ENCODE results near the gene FAM53B. TPM values are rescaled to one million over a fixed set of nuclear protein-coding genes. Genes with fewer than 3 reads are reported as not detected.
A peak's percentile ranks its signal among the peaks of the same experiment; 100 is the strongest.
"Not testable (repeated sequence)": the region's sequence is repeated elsewhere in the genome, so short reads cannot be mapped to it uniquely, and the experiment has no call there.

FAM53B gene
- total RNA-seq (10 to 100 TPM in 4 of 5 donors, 1 to 10 TPM in 1; 9.4 to 46.9 (median 19.3) TPM), polyA plus RNA-seq (1 to 10 TPM; 5.7 to 9.3 (median 8.2) TPM)
- long read RNA-seq, donor 1, result 0 reads
- long read RNA-seq, donor 2, result 0 reads
- long read RNA-seq, donor 3, result 0 reads
- long read RNA-seq, donor 4, result 0 reads
- long read RNA-seq, donor 5, result 0 reads
- long read RNA-seq, donor 6, full-length matches to known transcripts, result 1 of 1 reads
- long read RNA-seq, donor 6, partial matches to known transcripts, result 0 of 1 reads
- long read RNA-seq, donor 6, other reads (novel, unspliced or antisense), result 0 of 1 reads
- long read RNA-seq, donor 7, result 0 reads
- long read RNA-seq, donor 8, result 0 reads
- long read RNA-seq, donor 9, result 0 reads
- long read RNA-seq, donor 10, result 0 reads

DNA sequence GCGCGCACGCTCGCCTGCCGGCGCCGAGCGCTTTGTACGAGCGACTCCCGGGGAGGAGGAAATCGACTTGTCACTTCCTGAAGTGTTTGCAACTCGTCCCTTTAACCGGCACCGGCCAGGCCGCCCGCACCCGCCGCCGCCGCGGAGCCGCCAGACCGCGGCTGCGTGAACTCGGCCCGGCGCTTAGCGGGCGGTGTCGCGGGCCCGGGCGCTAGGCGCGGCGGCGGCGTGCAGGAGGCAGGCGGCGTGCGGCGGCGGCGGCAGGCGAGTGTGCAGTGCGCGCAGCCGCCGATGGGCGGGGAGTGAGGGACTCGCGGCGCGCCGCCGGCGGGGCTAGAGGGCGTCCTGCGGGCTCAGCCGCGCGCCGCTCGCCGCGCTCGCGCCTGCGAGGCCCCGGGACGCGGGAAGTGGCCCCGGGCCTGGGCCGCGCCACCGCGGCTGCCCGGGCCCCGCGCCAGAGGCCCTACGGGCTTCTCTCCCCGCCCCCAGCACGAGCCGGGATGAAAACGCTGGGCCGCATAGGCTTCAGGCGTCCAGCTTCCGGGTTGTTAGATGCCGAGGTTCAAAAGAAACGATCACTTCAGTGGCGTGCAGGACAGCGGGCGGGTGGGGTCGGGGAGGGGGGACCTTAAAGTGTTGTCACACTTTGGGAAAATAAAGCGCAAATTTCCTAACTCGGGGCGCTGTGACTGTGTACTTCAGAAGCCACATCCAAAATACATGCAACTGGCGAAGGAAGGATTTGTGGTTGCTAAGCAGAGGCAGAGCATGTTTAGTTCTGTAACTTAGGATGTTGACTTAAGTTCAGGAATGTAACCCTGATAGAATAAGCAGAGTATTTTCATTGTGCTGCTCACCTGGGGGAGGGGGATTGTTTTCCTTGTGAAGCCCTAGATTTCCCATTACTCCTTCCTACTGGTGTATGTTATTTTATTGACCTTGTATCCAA is at the start of gene FAM53B:
FAM53B (minus strand) TSS at position 277 of the 949 bp plus-strand sequence. CDS start 37,665 bp downstream, outside the sequence.
- TF ChIP-seq, protein P1, sequence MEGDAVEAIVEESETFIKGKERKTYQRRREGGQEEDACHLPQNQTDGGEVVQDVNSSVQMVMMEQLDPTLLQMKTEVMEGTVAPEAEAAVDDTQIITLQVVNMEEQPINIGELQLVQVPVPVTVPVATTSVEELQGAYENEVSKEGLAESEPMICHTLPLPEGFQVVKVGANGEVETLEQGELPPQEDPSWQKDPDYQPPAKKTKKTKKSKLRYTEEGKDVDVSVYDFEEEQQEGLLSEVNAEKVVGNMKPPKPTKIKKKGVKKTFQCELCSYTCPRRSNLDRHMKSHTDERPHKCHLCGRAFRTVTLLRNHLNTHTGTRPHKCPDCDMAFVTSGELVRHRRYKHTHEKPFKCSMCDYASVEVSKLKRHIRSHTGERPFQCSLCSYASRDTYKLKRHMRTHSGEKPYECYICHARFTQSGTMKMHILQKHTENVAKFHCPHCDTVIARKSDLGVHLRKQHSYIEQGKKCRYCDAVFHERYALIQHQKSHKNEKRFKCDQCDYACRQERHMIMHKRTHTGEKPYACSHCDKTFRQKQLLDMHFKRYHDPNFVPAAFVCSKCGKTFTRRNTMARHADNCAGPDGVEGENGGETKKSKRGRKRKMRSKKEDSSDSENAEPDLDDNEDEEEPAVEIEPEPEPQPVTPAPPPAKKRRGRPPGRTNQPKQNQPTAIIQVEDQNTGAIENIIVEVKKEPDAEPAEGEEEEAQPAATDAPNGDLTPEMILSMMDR (IDR thresholded peaks at IDR 0.05), result peak in 1 of 7 experiments; percentile 45
- TF ChIP-seq POLR2A (IDR thresholded peaks at IDR 0.05), result no peak
- TF ChIP-seq EP300 (IDR thresholded peaks at IDR 0.05), result no peak
- TF ChIP-seq POLR2AphosphoS5 (IDR thresholded peaks at IDR 0.05), result peak; percentile 26 to 46 (median 38)
- intact Hi-C loops (cut with DNase I; ENCODE audit: low total_unique reads), result loop anchor here (5.0 kb wide), 1 partner anchor 207 kb away; no protein-coding TSS in a partner anchor
- 0 to 2% (median 0%) methylated on average over 12 to 98 of the region's 100 CpGs for WGBS, 5 donors
- Histone ChIP-seq H3K27ac (peak within 1 kb of the TSS; percentile 87 to 97 (median 90)), H3K9me3 (no peaks in the 10 kb centered on the region), H3K36me3 (peaks cover 0 to 7% (median 6%) of the 10 kb centered on the region in 4 donors), H3K4me3 (peak within 1 kb of the TSS; percentile 58 to 88 (median 74)), H3K4me1 (peaks cover 45 to 70% (median 58%) of the 10 kb centered on the region in 4 donors), H3K27me3 (no peaks in the 10 kb centered on the region)
- peak; percentile 87 to 96 for DNase-seq

GRCh38 chr10:124792998-124793352 is 48.8 kb upstream of the FAM53B start:
- Histone ChIP-seq H3K9me3 (no peaks in the 10 kb centered on the region), H3K36me3 (peaks cover 0 to 13% (median 3%) of the 10 kb centered on the region in 4 donors), H3K4me1 (peaks cover 8 to 22% (median 16%) of the 10 kb centered on the region in 4 donors), H3K27ac (no peak overlapping the region), H3K4me3 (peak overlapping the region in 3 of 4 donors; percentile 91 to 97 (median 96)), H3K27me3 (no peaks in the 10 kb centered on the region)
- intact Hi-C loops (cut with DNase I; ENCODE audit: low total_unique reads), result no loop called here
- no peak for DNase-seq
- no peak for TF ChIP-seq POLR2AphosphoS5 (IDR thresholded peaks at IDR 0.05)
- TF ChIP-seq POLR2A (IDR thresholded peaks at IDR 0.05), result no peak
- TF ChIP-seq, protein P1 (IDR thresholded peaks at IDR 0.05), result no peak
- TF ChIP-seq EP300 (IDR thresholded peaks at IDR 0.05), result no peak
- 94 to 99% (median 96%) methylated on average over 11 of the region's 11 CpGs for WGBS, 5 donors

- peak; percentile 80 to 96 for DNase-seq
- intact Hi-C loops (cut with DNase I; ENCODE audit: low total_unique reads), result no loop called here
- peaks cover 8 to 22% (median 16%) of the 10 kb centered on the region in 4 donors for H3K4me1 ChIP-seq
- H3K9me3 ChIP-seq, result no peaks in the 10 kb centered on the region
- 0 to 1% (median 1%) methylated on average over 55 to 79 of the region's 79 CpGs for WGBS, 5 donors
- peaks cover 0 to 25% (median 12%) of the 10 kb centered on the region in 4 donors for H3K36me3 ChIP-seq
- peak within 1 kb of the TSS; percentile 88 to 94 (median 91) for H3K27ac ChIP-seq
- no peaks in the 10 kb centered on the region for H3K27me3 ChIP-seq
- H3K4me3 ChIP-seq, result peak within 1 kb of the TSS; percentile 89 to 97 (median 94)
- TF ChIP-seq EP300 (IDR thresholded peaks at IDR 0.05) (no peak), POLR2AphosphoS5 (IDR thresholded peaks at IDR 0.05) (peak; percentile 1 to 78 (median 75)), POLR2A (IDR thresholded peaks at IDR 0.05) (peak in 1 of 4 donors; percentile 31)
- TF ChIP-seq, protein P1 (IDR thresholded peaks at IDR 0.05), result peak in 5 of 7 experiments; percentile 29 to 79 (median 45)
These were observed 47.6 kb upstream of the FAM53B start, which contains the start of gene EEF1AKMT2 for GRCh38 chr10:124791547-124792348. EEF1AKMT2 (minus strand) TSS chr10:124791887; CDS start chr10:124791833, 54 bp downstream.

- H3K9me3 ChIP-seq; DNase-seq; intact Hi-C loops (cut with DNase I; ENCODE audit: low total_unique reads): not testable (repeated sequence)
These were observed 38.7 kb upstream of the FAM53B start for GRCh38 chr10:124782900-124783299.

More at GRCh38 chr10:124782900-124783299, 38.7 kb upstream of the FAM53B start:
- not testable (repeated sequence) for H3K27ac ChIP-seq, H3K27me3 ChIP-seq, H3K4me1 ChIP-seq, H3K4me3 ChIP-seq
- H3K36me3 ChIP-seq, result peaks cover 0 to 79% (median 71%) of the 10 kb centered on the region in 4 donors
- 87 to 100% (median 100%) methylated on average over 1 of the region's 1 CpG for WGBS, 5 donors
